Right hindlimb (tissue), 1 donor: ENCODE data around the gene IL36RN.

Experiments used
- DNase-seq: peaks from one replicate; pipeline ENCODE4 v3.0.0-alpha.2; 2018

Gene IL36RN

GRCh38 chr2:113104054-113104611 is 45.1 kb downstream of the IL36RN start:
- no peak for DNase-seq

- DNase-seq = no peak
Measured at GRCh38 chr2:113105047-113105785, 46.2 kb downstream of the IL36RN start.

GRCh38 chr2:113111121-113111520 is 52.1 kb downstream of the IL36RN start:
- DNase-seq = no peak

GRCh38 chr2:113111823-113112287 is 52.9 kb downstream of the IL36RN start:
- DNase-seq = no peak

- no peak for DNase-seq
Measured at GRCh38 chr2:113112441-113112840, 53.4 kb downstream of the IL36RN start.

GRCh38 chr2:113112871-113113270 is 53.9 kb downstream of the IL36RN start:
- DNase-seq = no peak

GRCh38 chr2:113113807-113114206 is 54.8 kb downstream of the IL36RN start:
- DNase-seq = no peak
